H1 (cell line): ENCODE results near the gene SCN11A. TPM values are rescaled to one million over a fixed set of nuclear protein-coding genes. Genes with fewer than 3 reads are reported as not detected.
A peak's percentile ranks its signal among the peaks of the same experiment; 100 is the strongest.

Source experiments
- CTCF ChIA-PET: fragments of 300-600 bp; sonication (Branson Sonifier 250); formaldehyde crosslinking; loops from one replicate; lab custom pipeline; 2021; ENCODE audit not compliant: partially characterized antibody; lab: Charles Lee
- POLR2A ChIA-PET: fragments of 300-600 bp; sonication (Branson Sonifier 250); formaldehyde crosslinking; loops from one replicate; lab custom pipeline; 2021; ENCODE audit warnings: inconsistent platforms; ENCODE audit not compliant: partially characterized antibody; lab: Charles Lee
- DNase-seq, 2 experiments: peaks; one replicate each; pipeline versions ENCODE4 v3.0.0 to v3.0.0-alpha.2; 2010 to 2022; ENCODE audit warnings: low spot score in 2 of 2, low read depth in 1 of 2, mixed read lengths in 1 of 2
- FAIRE-seq: peaks from 2 replicates; lab custom pipeline; 2011; peaks lifted over from hg19 to GRCh38; lab: Jason Lieb, UNC
- H2AFZ ChIP-seq: 2 replicates; pipeline ENCODE4 v1.8.1; 2012; ENCODE audit warnings: low read length, inconsistent platforms
- H2AK5ac ChIP-seq: 2 replicates; pipeline ENCODE4 v1.6.1; 2013; ENCODE audit warnings: low read depth, low read length
- H2BK120ac ChIP-seq: replicated peaks from 2 replicates; pipeline ENCODE3; 2013; ENCODE audit warnings: low read depth, low read length, inconsistent platforms
- H2BK12ac ChIP-seq: 2 replicates; pipeline ENCODE4 v1.6.1; 2013; ENCODE audit warnings: low read depth, low read length
- H2BK15ac ChIP-seq: 2 replicates; pipeline ENCODE4 v1.6.1; 2013; ENCODE audit warnings: low read length
- H2BK20ac ChIP-seq: 2 replicates; pipeline ENCODE4 v1.6.1; 2013; ENCODE audit warnings: low read length
- H2BK5ac ChIP-seq: 2 replicates; pipeline ENCODE4 v1.6.1; 2013; ENCODE audit warnings: low read depth, low read length
- H3K14ac ChIP-seq: 2 replicates; pipeline ENCODE4 v1.6.1; 2013; ENCODE audit warnings: inconsistent platforms; ENCODE audit not compliant: insufficient read length
- H3K18ac ChIP-seq: 2 replicates; pipeline ENCODE4 v1.6.1; 2013; ENCODE audit warnings: low read length; ENCODE audit errors: extremely low read depth
- H3K23ac ChIP-seq: 2 replicates; pipeline ENCODE4 v1.6.1; 2013; ENCODE audit warnings: inconsistent platforms; ENCODE audit not compliant: insufficient read length
- H3K23me2 ChIP-seq: 2 replicates; pipeline ENCODE4 v1.6.1; 2013; ENCODE audit warnings: low read depth, low read length
- H3K27ac ChIP-seq: 2 replicates; pipeline ENCODE4 v1.6.1; 2011; ENCODE audit warnings: low read depth, low read length, inconsistent platforms
- H3K27me3 ChIP-seq, 4 experiments: replicated peaks in 1 of 4; 1 replicate in 1 of 4; 2 replicates in 3 of 4; pipeline versions ENCODE4 v1.6.1 to v1.8.1; 2011 to 2013; ENCODE audit warnings: low read length in 3 of 4, mild to moderate bottlenecking in 3 of 4, inconsistent platforms in 2 of 4, mixed read lengths in 2 of 4, moderate library complexity in 1 of 4; ENCODE audit not compliant: control insufficient read depth in 3 of 4, insufficient read depth in 3 of 4; ENCODE audit errors: extremely low read depth in 1 of 4
- H3K36me3 ChIP-seq, 4 experiments: 2 replicates each; pipeline versions ENCODE4 v1.6.1 to v1.8.1; 2011 to 2013; ENCODE audit warnings: mild to moderate bottlenecking in 4 of 4, low read length in 3 of 4, moderate library complexity in 2 of 4, control low read depth in 1 of 4, inconsistent platforms in 1 of 4; ENCODE audit not compliant: insufficient read depth in 4 of 4, control insufficient read depth in 2 of 4
- H3K4ac ChIP-seq: replicated peaks from 2 replicates; pipeline ENCODE3; 2013; ENCODE audit warnings: low read length, low read depth, mixed read lengths, inconsistent platforms; ENCODE audit not compliant: insufficient read length
- H3K4me1 ChIP-seq, 4 experiments: replicated peaks in 1 of 4; 1 replicate in 1 of 4; 2 replicates in 3 of 4; pipeline versions ENCODE4 v1.6.1 to v1.8.1; 2011 to 2013; ENCODE audit warnings: low read length in 3 of 4, inconsistent platforms in 2 of 4, mixed read lengths in 1 of 4; ENCODE audit not compliant: insufficient read depth in 4 of 4, control insufficient read depth in 3 of 4
- H3K4me2 ChIP-seq, 2 experiments: 2 replicates each; pipeline versions ENCODE4 v1.6.1 to v1.8.1; 2011 to 2013; ENCODE audit warnings: low read depth in 2 of 2, low read length in 2 of 2, control low read depth in 1 of 2, inconsistent platforms in 1 of 2, mild to moderate bottlenecking in 1 of 2; ENCODE audit not compliant: insufficient read depth in 1 of 2
- H3K4me3 ChIP-seq, 4 experiments: fragments of 200-600, 300-600 bp in 1 of 4; sonication (generic), shearing (Covaris generic), sonication (Bioruptor Twin) in 1 of 4; 2 replicates each; pipeline versions ENCODE4 v1.5.1 to v1.8.1; 2011 to 2016; ENCODE audit warnings: low read length in 4 of 4, low read depth in 3 of 4, control low read depth in 2 of 4, inconsistent platforms in 2 of 4, mild to moderate bottlenecking in 2 of 4, mixed read lengths in 1 of 4, moderate library complexity in 1 of 4; ENCODE audit not compliant: insufficient read depth in 2 of 4; ENCODE audit errors: extremely low read depth in 1 of 4
- H3K56ac ChIP-seq: replicated peaks from 2 replicates; pipeline ENCODE3; 2013; ENCODE audit warnings: low read depth, mild to moderate bottlenecking, mixed read lengths, low read length, inconsistent platforms; ENCODE audit not compliant: insufficient read length
- H3K79me1 ChIP-seq: 2 replicates; pipeline ENCODE4 v1.6.1; 2013; ENCODE audit warnings: low read depth, low read length, control low read depth
- H3K79me2 ChIP-seq, 2 experiments: 2 replicates each; pipeline versions ENCODE4 v1.6.1 to v1.8.1; 2012 to 2013; ENCODE audit warnings: low read length in 2 of 2, mild to moderate bottlenecking in 2 of 2, inconsistent platforms in 1 of 2; ENCODE audit not compliant: insufficient read depth in 2 of 2, control insufficient read depth in 1 of 2
- H3K9ac ChIP-seq, 4 experiments: replicated peaks in 1 of 4; 1 replicate in 1 of 4; 2 replicates in 3 of 4; pipeline versions ENCODE4 v1.6.1 to v1.8.1; 2011 to 2013; ENCODE audit warnings: low read depth in 3 of 4, low read length in 3 of 4, control low read depth in 2 of 4, mild to moderate bottlenecking in 2 of 4, moderate library complexity in 2 of 4, inconsistent platforms in 1 of 4; ENCODE audit errors: extremely low read depth in 1 of 4
- H3K9me3 ChIP-seq, 2 experiments: 2 replicates each; pipeline versions ENCODE4 v1.6.1 to v1.8.1; 2012 to 2013; ENCODE audit warnings: mild to moderate bottlenecking in 2 of 2, moderate library complexity in 2 of 2, control low read depth in 1 of 2, inconsistent platforms in 1 of 2, low read depth in 1 of 2, low read length in 1 of 2, mixed read lengths in 1 of 2; ENCODE audit not compliant: insufficient read depth in 2 of 2
- H4K20me1 ChIP-seq, 2 experiments: replicated peaks in 1 of 2; 2 replicates each; pipeline versions ENCODE3 to v1.8.1; 2011 to 2013; ENCODE audit warnings: inconsistent platforms in 2 of 2, low read length in 2 of 2, mild to moderate bottlenecking in 1 of 2; ENCODE audit not compliant: insufficient read depth in 2 of 2, control insufficient read depth in 1 of 2
- H4K5ac ChIP-seq: 2 replicates; pipeline ENCODE4 v1.6.1; 2013; ENCODE audit warnings: low read length, low read depth, mixed read lengths, inconsistent platforms; ENCODE audit not compliant: insufficient read length
- H4K8ac ChIP-seq: 2 replicates; pipeline ENCODE4 v1.8.0; 2013; ENCODE audit warnings: mild to moderate bottlenecking, moderate library complexity, low read length, inconsistent platforms; ENCODE audit not compliant: insufficient read depth; ENCODE audit errors: extremely low read depth
- H4K91ac ChIP-seq: replicated peaks from 2 replicates; pipeline ENCODE3; 2013; ENCODE audit warnings: low read length, mixed read lengths, inconsistent platforms; ENCODE audit not compliant: insufficient read length
- ASH2L ChIP-seq: fragments of 200-600, 300-600 bp; sonication (generic); IDR thresholded peaks from one replicate; pipeline ENCODE4 v1.7.1; 2017; ENCODE audit warnings: low read length
- CBX5 ChIP-seq: fragments of 300-800, 300-1000 bp; sonication (generic); IDR thresholded peaks from 2 replicates; pipeline ENCODE4 v1.7.1; 2016; ENCODE audit warnings: antibody characterized with exemption, low read length, low read depth
- CBX8 ChIP-seq: fragments of 300-800, 300-1000 bp; sonication (generic); IDR thresholded peaks from 2 replicates; pipeline ENCODE4 v1.7.1; 2016; ENCODE audit warnings: low read depth, low read length, borderline replicate concordance
- CEBPB ChIP-seq: IDR thresholded peaks from 2 replicates; pipeline ENCODE4 v1.6.1; 2012; ENCODE audit warnings: low read depth, low read length
- EZH2 ChIP-seq: fragments of 200-600 bp; sonication (generic); IDR thresholded peaks from 2 replicates; pipeline ENCODE4 v1.7.1; 2012; ENCODE audit warnings: low read depth, mild to moderate bottlenecking, moderate library complexity, low read length, inconsistent platforms; ENCODE audit not compliant: severe bottlenecking
- GTF2F1 ChIP-seq: IDR thresholded peaks from 2 replicates; pipeline ENCODE4 v1.6.1; 2012; ENCODE audit warnings: low read depth, low read length, improper control_type of control experiment, borderline replicate concordance
- HDAC2 ChIP-seq, 2 experiments: fragments of 300-600 bp in 1 of 2; sonication (generic) in 1 of 2; IDR thresholded peaks; 2 replicates each; pipeline ENCODE4 v1.6.1; 2011 to 2012; ENCODE audit warnings: low read depth in 2 of 2, low read length in 2 of 2, mild to moderate bottlenecking in 2 of 2, moderate library complexity in 2 of 2, borderline replicate concordance in 1 of 2, inconsistent platforms in 1 of 2
- NANOG ChIP-seq: IDR thresholded peaks from 2 replicates; pipeline ENCODE4 v1.6.1; 2011; ENCODE audit warnings: low read length, low read depth, mild to moderate bottlenecking, inconsistent platforms; ENCODE audit not compliant: insufficient read depth, poor library complexity, severe bottlenecking
- PHF8 ChIP-seq: fragments of 200-600 bp; sonication (generic); conservative IDR thresholded peaks from 2 replicates; pipeline ENCODE4 v1.7.1; 2012; ENCODE audit warnings: low read depth, mild to moderate bottlenecking, inconsistent platforms, low read length, moderate library complexity
- POLR2A ChIP-seq, 2 experiments: IDR thresholded peaks; 1 replicate in 1 of 2; 2 replicates in 1 of 2; pipeline ENCODE4 v1.6.1; 2011; ENCODE audit warnings: low read depth in 2 of 2, low read length in 2 of 2, mild to moderate bottlenecking in 2 of 2; ENCODE audit errors: control extremely low read depth in 1 of 2
- TBP ChIP-seq: IDR thresholded peaks from 2 replicates; pipeline ENCODE4 v1.6.1; 2011; ENCODE audit warnings: low read depth, low read length, improper control_type of control experiment
- YY1 ChIP-seq: IDR thresholded peaks from 2 replicates; pipeline ENCODE4 v1.6.1; 2011; ENCODE audit warnings: low read depth, mild to moderate bottlenecking, low read length
- ZNF274 ChIP-seq: IDR thresholded peaks from 2 replicates; pipeline ENCODE4 v1.7.0; 2012; ENCODE audit warnings: low read length, borderline replicate concordance; ENCODE audit errors: extremely low read depth
- WGBS, 2 experiments: shearing (Covaris generic) in 1 of 2; methylation state at CpG; one replicate each; pipeline versions ENCODE4 v1.1.6 to v1.1.7; 2013 to 2015; ENCODE audit warnings: low lambda C conversion rate in 2 of 2, mixed read lengths in 2 of 2, inconsistent platforms in 1 of 2, low coverage in 1 of 2, missing lambda C conversion rate in 1 of 2; ENCODE audit not compliant: insufficient replicate concordance in 2 of 2, insufficient coverage in 1 of 2, insufficient read length in 1 of 2; ENCODE audit errors: extremely low coverage in 1 of 2, missing lambda C conversion rate in 1 of 2; 5-methylcytosine and 5-hydroxymethylcytosine counted together
- polyA plus RNA-seq, 7 experiments: library from polyadenylated mRNA; depleted of rRNA in 3 of 7; stranded (reverse) in 5 of 7; unstranded in 2 of 7; fragments of >200 nt in 5 of 7; fragments of 200-250 nt in 2 of 7; gene quantifications; 1 replicate in 5 of 7; 2 replicates in 1 of 7; 4 replicates in 1 of 7; pipeline versions ENCODE4 v1.2.1 to v1.2.3, GENCODE V29; 2011 to 2013; ENCODE audit warnings: missing spikeins in 2 of 7, mixed read lengths in 2 of 7
- total RNA-seq: library from RNA; stranded (reverse); fragmentation: NEBNext Ultra II Directional; extraction: Animal tissue kit (Norgen Biotek cat#: 25700); gene quantifications from 2 replicates; pipeline ENCODE4 v1.2.1, GENCODE V29; 2021
- TF ChIP-seq, protein P1 (sequence below): IDR thresholded peaks from 2 replicates; pipeline ENCODE4 v1.6.1; 2012; ENCODE audit warnings: inconsistent platforms

The SCN11A gene
- total and polyA plus RNA-seq, 2 of the 8 experiments (the other 6 are each of a cell fraction or from before 2014, with no cell fraction given) = 0.11 to 0.21 TPM

DNA sequence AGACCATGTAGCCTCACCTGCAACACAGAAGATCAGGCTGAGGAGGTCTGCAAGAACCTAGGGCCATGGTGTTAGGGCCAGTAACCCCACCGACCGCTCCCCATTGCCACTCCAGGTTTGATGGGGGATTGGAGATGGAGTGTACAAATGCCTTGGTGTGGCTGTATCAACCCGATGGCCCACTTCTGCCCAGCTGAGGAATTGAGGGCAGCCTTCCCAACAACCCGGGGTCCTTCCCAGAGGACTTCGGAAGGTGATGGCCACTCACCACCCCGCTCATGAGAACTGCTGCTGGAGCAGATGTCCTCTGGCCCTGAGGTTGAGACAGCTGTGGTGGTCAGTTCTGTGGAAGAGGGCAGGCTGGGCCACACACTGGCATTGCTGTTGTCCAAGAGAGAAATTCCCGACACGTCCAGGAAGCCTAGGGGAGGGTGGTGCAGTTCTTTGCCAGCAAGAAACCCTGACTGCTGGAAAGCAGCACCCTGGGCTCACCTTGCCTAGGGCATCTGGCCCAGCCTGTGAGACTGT is 46.8 kb upstream of the SCN11A start:
- ChIA-PET CTCF (interaction anchor here (0.6 to 3.2 kb wide), 3 partner anchors 12 to 193 kb away, joined by 3 to 16 read pairs (median 4); no protein-coding TSS in a partner anchor), POLR2A (no interaction called here)
- no peaks in the 10 kb centered on the region; a peak in 1 of 4 replicates for H3K9me3 ChIP-seq
- peaks cover 18 to 40% (median 38%) of the 10 kb centered on the region in 4 experiments for H3K36me3 ChIP-seq
- no peak overlapping the region for H3K56ac ChIP-seq
- no peak overlapping the region for H4K8ac ChIP-seq
- no peak overlapping the region for H2BK120ac ChIP-seq
- H3K9ac ChIP-seq = no peak overlapping the region
- H3K18ac ChIP-seq = no peak overlapping the region
- H3K79me2 ChIP-seq = no peaks in the 10 kb centered on the region
- H2AFZ ChIP-seq = no peak overlapping the region
- H3K4me3 ChIP-seq = no peak overlapping the region
- no peak overlapping the region for H2BK12ac ChIP-seq
- no peak overlapping the region for H3K4ac ChIP-seq
- no peak overlapping the region for H3K14ac ChIP-seq
- no peak overlapping the region for H2BK15ac ChIP-seq
- H2BK5ac ChIP-seq = no peak overlapping the region
- no peak overlapping the region for H3K23ac ChIP-seq
- FAIRE-seq = no peak
- no peaks in the 10 kb centered on the region for H3K23me2 ChIP-seq
- no peaks in the 10 kb centered on the region; a peak in 1 of 7 replicates for H3K4me1 ChIP-seq
- no peak overlapping the region for H2BK20ac ChIP-seq
- H3K27me3 ChIP-seq = peaks cover 0 to 2% (median 0%) of the 10 kb centered on the region in 4 experiments; a peak in 1 of 7 replicates
- no peak overlapping the region for H4K5ac ChIP-seq
- H3K27ac ChIP-seq = no peak overlapping the region
- peaks cover 0 to 3% of the 10 kb centered on the region in 2 experiments for H4K20me1 ChIP-seq
- H3K4me2 ChIP-seq = no peak overlapping the region
- no peak overlapping the region for H4K91ac ChIP-seq
- no peak overlapping the region for H2AK5ac ChIP-seq
- H3K79me1 ChIP-seq = no peaks in the 10 kb centered on the region; the same call in 1 of the 2 replicates
- DNase-seq = peak in 1 of 2 experiments; percentile 14
- WGBS, 2 experiments = 93% methylated on average over 8 of the region's 8 CpGs; no CpG with 5 or more reads in 1 of the 2 experiments
- TF ChIP-seq CEBPB (no peak), CBX8 (no peak), EZH2 (no peak), HDAC2 (IDR thresholded peaks at IDR 0.05; ENCODE audit: borderline replicate concordance in 1 of 2, low read depth in 2 of 2, low read length in 2 of 2) (no peak), CBX5 (no peak), TBP (no peak), GTF2F1 (no peak), POLR2A (IDR thresholded peaks at IDR 0.05; ENCODE audit: control extremely low read depth in 1 of 2, low read depth in 2 of 2, low read length in 2 of 2) (no peak), YY1 (no peak), NANOG (no peak), PHF8 (no peak), ASH2L (no peak), ZNF274 (no peak)
- TF ChIP-seq, protein P1, sequence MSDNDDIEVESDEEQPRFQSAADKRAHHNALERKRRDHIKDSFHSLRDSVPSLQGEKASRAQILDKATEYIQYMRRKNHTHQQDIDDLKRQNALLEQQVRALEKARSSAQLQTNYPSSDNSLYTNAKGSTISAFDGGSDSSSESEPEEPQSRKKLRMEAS = no peak
